HepG2 (cell line): ENCODE data around the gene GAL3ST2. TPM values are rescaled to one million over a fixed set of nuclear protein-coding genes. Genes with fewer than 3 reads are reported as not detected.

Experiments used
- AGO2 ChIP-seq: fragments of 200-400 bp; formaldehyde crosslinking; optimal IDR thresholded peaks from 2 replicates; pipeline ENCODE3; 2017; ENCODE audit warnings: mild to moderate bottlenecking, low read depth, low read length, moderate library complexity
- CBFB ChIP-seq: sonication (generic); formaldehyde crosslinking; IDR thresholded peaks from 2 replicates; pipeline ENCODE4 v1.4.0; 2020; ENCODE audit warnings: missing genetic modification reagents
- CEBPB ChIP-seq: IDR thresholded peaks from 2 replicates; pipeline ENCODE4 v1.6.1; 2011; ENCODE audit warnings: low read depth, low read length, improper control_type of control experiment, borderline replicate concordance
- ETV5 ChIP-seq: IDR thresholded peaks from 2 replicates; pipeline ENCODE4 v1.6.1; 2018; ENCODE audit warnings: missing biosample characterization, missing genetic modification reagents, inconsistent platforms, borderline replicate concordance
- EZH2 ChIP-seq: conservative IDR thresholded peaks from 2 replicates; pipeline ENCODE4 v1.6.1; 2012; ENCODE audit warnings: mild to moderate bottlenecking, low read depth, low read length, moderate library complexity
- FOXO4 ChIP-seq: sonication (generic); formaldehyde crosslinking; conservative IDR thresholded peaks from 2 replicates; pipeline ENCODE4 v1.8.1; 2023; ENCODE audit warnings: missing genetic modification reagents
- GATA4 ChIP-seq: sonication (generic); IDR thresholded peaks from 2 replicates; pipeline ENCODE4 v1.6.1; 2016; ENCODE audit warnings: antibody characterized with exemption, low read depth, borderline replicate concordance
- GFI1 ChIP-seq: sonication (generic); formaldehyde crosslinking; IDR thresholded peaks from 2 replicates; pipeline ENCODE4 v1.5.0; 2020; ENCODE audit warnings: missing genetic modification reagents, mild to moderate bottlenecking, borderline replicate concordance
- KAT2B ChIP-seq: fragments of 150-350 bp; IDR thresholded peaks from 2 replicates; pipeline ENCODE4 v1.6.1; 2014; ENCODE audit warnings: low read depth, low read length, borderline replicate concordance
- MED8 ChIP-seq: sonication (generic); formaldehyde crosslinking; IDR thresholded peaks from 2 replicates; pipeline ENCODE4 v1.8.1; 2023; ENCODE audit warnings: mild to moderate bottlenecking, missing genetic modification reagents; ENCODE audit not compliant: insufficient replicate concordance
- MTF1 ChIP-seq: sonication (generic); formaldehyde crosslinking; IDR thresholded peaks from 2 replicates; pipeline ENCODE4 v1.5.0; 2020; ENCODE audit warnings: missing genetic modification reagents
- RBM39 ChIP-seq: fragments of 200-400 bp; formaldehyde crosslinking; IDR thresholded peaks from one replicate; pipeline ENCODE4 v1.6.1; 2018; ENCODE audit warnings: antibody characterized with exemption, mild to moderate bottlenecking, low read depth, low read length; ENCODE audit not compliant: poor library complexity, severe bottlenecking
- SKIL ChIP-seq: sonication (generic); formaldehyde crosslinking; IDR thresholded peaks from 2 replicates; pipeline ENCODE4 v1.8.0; 2022; ENCODE audit warnings: missing genetic modification reagents, mild to moderate bottlenecking, moderate library complexity, borderline replicate concordance
- THAP9 ChIP-seq: sonication (generic); formaldehyde crosslinking; IDR thresholded peaks from 2 replicates; pipeline ENCODE4; 2020; ENCODE audit warnings: missing genetic modification reagents, mild to moderate bottlenecking, borderline replicate concordance
- TSC22D2 ChIP-seq: sonication (generic); formaldehyde crosslinking; IDR thresholded peaks from 2 replicates; pipeline ENCODE4 v1.5.1; 2020; ENCODE audit warnings: missing genetic modification reagents, mild to moderate bottlenecking, borderline replicate concordance
- ZFP36L1 ChIP-seq: sonication (generic); formaldehyde crosslinking; IDR thresholded peaks from 2 replicates; pipeline ENCODE4 v1.8.0; 2022; ENCODE audit warnings: mild to moderate bottlenecking, missing genetic modification reagents, moderate library complexity
- ZMAT3 ChIP-seq: sonication (generic); formaldehyde crosslinking; conservative IDR thresholded peaks from 2 replicates; pipeline ENCODE4 v1.7.0; 2021; ENCODE audit warnings: missing genetic modification reagents
- ZNF160 ChIP-seq: sonication (generic); formaldehyde crosslinking; IDR thresholded peaks from 2 replicates; pipeline ENCODE4 v1.8.0; 2022; ENCODE audit warnings: mild to moderate bottlenecking, inconsistent platforms, missing genetic modification reagents
- ZNF367 ChIP-seq: sonication (generic); formaldehyde crosslinking; IDR thresholded peaks from 2 replicates; pipeline ENCODE4 v1.4.0; 2020; ENCODE audit warnings: missing genetic modification reagents, borderline replicate concordance
- ZNF589 ChIP-seq: sonication (generic); formaldehyde crosslinking; conservative IDR thresholded peaks from 2 replicates; pipeline ENCODE4 v1.8.0; 2022; ENCODE audit warnings: mild to moderate bottlenecking, moderate library complexity, missing genetic modification reagents
- ZNF670 ChIP-seq: sonication (generic); formaldehyde crosslinking; IDR thresholded peaks from 2 replicates; pipeline ENCODE4 v1.8.0; 2022; ENCODE audit warnings: mild to moderate bottlenecking, missing genetic modification reagents, borderline replicate concordance
- ZNF749 ChIP-seq: sonication (generic); formaldehyde crosslinking; IDR thresholded peaks from 2 replicates; pipeline ENCODE4 v1.8.0; 2022; ENCODE audit warnings: mild to moderate bottlenecking, missing genetic modification reagents, moderate library complexity, borderline replicate concordance
- ZSCAN12 ChIP-seq: sonication (generic); formaldehyde crosslinking; IDR thresholded peaks from 2 replicates; pipeline ENCODE4 v1.9.0; 2021; ENCODE audit warnings: mild to moderate bottlenecking, missing genetic modification reagents
- polyA plus RNA-seq, 8 experiments: library from polyadenylated mRNA; depleted of rRNA in 3 of 8; stranded (reverse) in 7 of 8; unstranded in 1 of 8; fragments of >200 nt; fragmentation: Illumina TruSeq in 4 of 8; extraction: Trizol in 4 of 8; gene quantifications; 2 replicates each; pipeline versions ENCODE4 v1.2.1 to v1.2.3, GENCODE V29; 2011 to 2016; ENCODE audit warnings: low read depth in 4 of 8, missing spikeins in 1 of 8, mixed read lengths in 1 of 8; ENCODE audit not compliant: insufficient read depth in 1 of 8
- total RNA-seq, 5 experiments: library from RNA; depleted of rRNA; stranded (reverse); fragments of >200 nt; fragmentation: Illumina TruSeq; extraction: Trizol; gene quantifications; 2 replicates each; pipeline ENCODE4 v1.2.3, GENCODE V29; 2016; ENCODE audit warnings: low read depth in 1 of 5

Gene GAL3ST2
- total and polyA plus RNA-seq, 2 of the 13 experiments (the other 11 are each of a cell fraction or from before 2014, with no cell fraction given), result 0.17 to 0.20 TPM

GRCh38 chr2:241771286-241772062 lies 5.1 kb upstream of the GAL3ST2 start (continued):
- no peak for TF ChIP-seq FOXO4 (CRISPR knock-in tag)
- TF ChIP-seq CEBPB, result peak; percentile 93
- peak; percentile 59; the same call in 1 of the 2 replicates for TF ChIP-seq ZSCAN12 (CRISPR knock-in tag)
- 0 out of 2 replicates have a peak, but pooled peaks have one; percentile 49 for TF ChIP-seq TSC22D2 (CRISPR knock-in tag)
- TF ChIP-seq ZMAT3 (CRISPR knock-in tag), result peak; percentile 71
- TF ChIP-seq GATA4, result no peak
- TF ChIP-seq SKIL, result no peak; the same call in 1 of the 2 replicates
- peak; percentile 97 for TF ChIP-seq AGO2
- TF ChIP-seq MED8 (CRISPR knock-in tag), result no peak
- no peak for TF ChIP-seq KAT2B
- no peak for TF ChIP-seq ZNF670
- no peak for TF ChIP-seq ZFP36L1 (CRISPR knock-in tag)
- TF ChIP-seq GFI1 (CRISPR knock-in tag), result 0 out of 2 replicates have a peak, but pooled peaks have one; percentile 68
- peak; percentile 59; the same call in 1 of the 2 replicates for TF ChIP-seq ZNF749 (CRISPR knock-in tag)
- TF ChIP-seq THAP9, result peak; percentile 64; the same call in 1 of the 2 replicates
- no peak for TF ChIP-seq EZH2
- TF ChIP-seq ZNF589 (CRISPR knock-in tag), result peak; percentile 72; the same call in 1 of the 2 replicates
- peak; percentile 80; the same call in 1 of the 2 replicates for TF ChIP-seq CBFB (CRISPR knock-in tag)
- TF ChIP-seq ZNF367, result 0 out of 2 replicates have a peak, but pooled peaks have one; percentile 27
- peak; percentile 54 for TF ChIP-seq RBM39
- no peak; the same call in 1 of the 2 replicates for TF ChIP-seq ZNF160 (CRISPR knock-in tag)
- peak; percentile 77 for TF ChIP-seq ETV5 (CRISPR knock-in tag)
- 0 out of 2 replicates have a peak, but pooled peaks have one; percentile 62 for TF ChIP-seq MTF1 (CRISPR knock-in tag)
